B cell (primary cell): ENCODE data around the gene CCNYL1.

Source experiments
- CTCF ChIP-seq: fragments of 200-600 bp; IDR thresholded peaks from one replicate; pipeline ENCODE4 v1.8.0; 2022; ENCODE audit warnings: antibody characterized with exemption, mild to moderate bottlenecking
- EZH2 ChIP-seq: IDR thresholded peaks from 2 replicates; pipeline ENCODE4 v1.6.1; 2012; ENCODE audit warnings: borderline replicate concordance, low read depth, mild to moderate bottlenecking, moderate library complexity, low read length; ENCODE audit not compliant: insufficient read depth, poor library complexity, severe bottlenecking

GRCh38 chr2:207731138-207731537, 19.7 kb downstream of the CCNYL1 start:
- TF ChIP-seq CTCF (no peak), EZH2 (no peak)
